Measurements from ENCODE around the gene MCCC2.

DNA sequence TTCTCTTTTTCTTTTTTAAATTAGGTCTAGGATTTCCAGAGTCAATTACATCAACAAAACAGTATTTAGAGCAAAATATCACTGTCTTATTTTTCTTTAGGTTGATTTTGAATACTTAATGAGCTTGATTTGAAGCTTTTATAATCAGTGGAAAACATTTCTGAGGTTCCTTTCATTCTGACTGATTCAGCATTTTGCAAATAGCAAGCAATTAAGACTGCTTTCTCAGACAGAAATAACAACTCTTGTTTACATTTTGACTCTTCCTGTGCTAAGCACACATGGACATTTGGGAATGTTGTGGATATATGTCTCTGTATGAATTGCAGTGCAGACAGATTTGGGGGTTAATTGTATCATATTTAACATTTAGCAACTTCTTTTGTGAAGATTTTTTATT is 22.2 kb upstream of the MCCC2 start:
- TF ChIP-seq CTCF (IDR thresholded peaks at IDR 0.05) (no peak), POLR2A (IDR thresholded peaks at IDR 0.05) (no peak)

Measured in thyroid gland (tissue), 4 donors.